Tibial artery (tissue), 4 donors: ENCODE measurements around the gene PTGER3.

Experiments used
- DNase-seq, 2 donors: peaks; one replicate each; pipeline ENCODE4 v3.0.0-alpha.2; 2019
- H3K27ac ChIP-seq, 2 donors: fragments of 200-600 bp; sonication (generic) in 1 of 2; 1 replicate in 1 of 2; 2 replicates in 1 of 2; pipeline ENCODE4 v1.5.1; 2018 to 2019; ENCODE audit warnings: mild to moderate bottlenecking in 1 of 2
- H3K27me3 ChIP-seq, 2 donors: fragments of 200-600 bp; sonication (generic) in 1 of 2; one replicate each; pipeline versions ENCODE4 v1.5.1 to v1.6.0; 2016 to 2019
- H3K36me3 ChIP-seq, 3 donors: fragments of 200-600 bp; sonication (generic) in 2 of 3; one replicate each; pipeline ENCODE4 v1.5.1; 2016 to 2019; ENCODE audit warnings: mild to moderate bottlenecking in 2 of 3
- H3K4me1 ChIP-seq, 4 donors: fragments of 200-600 bp; sonication (generic) in 2 of 4; 1 replicate in 3 of 4; 2 replicates in 1 of 4; pipeline ENCODE4 v1.5.1; 2016 to 2019
- H3K4me3 ChIP-seq, 2 donors: fragments of 200-600 bp; sonication (generic) in 1 of 2; 1 replicate in 1 of 2; 2 replicates in 1 of 2; pipeline ENCODE4 v1.5.1; 2018 to 2019; ENCODE audit warnings: mild to moderate bottlenecking in 2 of 2
- H3K9me3 ChIP-seq, 3 donors: fragments of 200-600 bp; sonication (generic) in 1 of 3; one replicate each; pipeline ENCODE4 v1.5.1; 2016 to 2019
- CTCF ChIP-seq, 2 experiments: fragments of 200-600 bp in 1 of 2; fragments of 450-650 bp in 1 of 2; IDR thresholded peaks; one replicate each; pipeline ENCODE4 v1.5.1; 2017 to 2019; ENCODE audit warnings: antibody characterized with exemption in 2 of 2, mild to moderate bottlenecking in 1 of 2, moderate library complexity in 1 of 2
- intact Hi-C: fragments of 100-400 bp; cut with DNase I; formaldehyde crosslinking; loops from one replicate; pipeline ENCODE4 v1.15.0; 2023; ENCODE audit warnings: low total_unique reads

The PTGER3 gene

GRCh38 chr1:71068325-71069240, 21.0 kb upstream of the PTGER3 start:
- DNase-seq = no peak
- Histone ChIP-seq H3K9me3 (no peaks in the 10 kb centered on the region), H3K4me1 (no peaks in the 10 kb centered on the region), H3K36me3 (peaks cover 89 to 98% (median 93%) of the 10 kb centered on the region in 3 donors), H3K27ac (no peak overlapping the region), H3K4me3 (no peak overlapping the region), H3K27me3 (no peaks in the 10 kb centered on the region)
- intact Hi-C loops = loop anchor here (10.0 kb wide), 1 partner anchor 834 kb away; no protein-coding TSS in a partner anchor
- no peak for TF ChIP-seq CTCF (IDR thresholded peaks at IDR 0.05)

GRCh38 chr1:71054791-71055190, 7.2 kb upstream of the PTGER3 start:
- H3K36me3 ChIP-seq = peaks cover 3 to 12% (median 11%) of the 10 kb centered on the region in 3 donors
- H3K4me1 ChIP-seq = no peaks in the 10 kb centered on the region
- no peak overlapping the region for H3K4me3 ChIP-seq
- H3K27me3 ChIP-seq = no peaks in the 10 kb centered on the region
- no peak for DNase-seq
- H3K9me3 ChIP-seq = no peaks in the 10 kb centered on the region
- intact Hi-C loops = loop anchor here (5.0 kb wide), 1 partner anchor 527 kb away; no protein-coding TSS in a partner anchor
- no peak for TF ChIP-seq CTCF (IDR thresholded peaks at IDR 0.05)
- no peak overlapping the region for H3K27ac ChIP-seq

- Histone ChIP-seq H3K4me3 (no peak overlapping the region), H3K4me1 (no peaks in the 10 kb centered on the region), H3K9me3 (no peaks in the 10 kb centered on the region), H3K36me3 (peaks cover 3 to 10% (median 8%) of the 10 kb centered on the region in 3 donors), H3K27me3 (no peaks in the 10 kb centered on the region), H3K27ac (no peak overlapping the region)
- intact Hi-C loops = loop anchor here (5.0 kb wide), 1 partner anchor 527 kb away; no protein-coding TSS in a partner anchor
- TF ChIP-seq CTCF (IDR thresholded peaks at IDR 0.05) = no peak
- DNase-seq = no peak
Observed at GRCh38 chr1:71054281-71054731, 6.7 kb upstream of the PTGER3 start.

GRCh38 chr1:71053758-71054157, 6.1 kb upstream of the PTGER3 start:
- no peak for TF ChIP-seq CTCF (IDR thresholded peaks at IDR 0.05)
- H3K27me3 ChIP-seq = no peaks in the 10 kb centered on the region
- H3K36me3 ChIP-seq = peaks cover 1 to 5% (median 3%) of the 10 kb centered on the region in 3 donors
- intact Hi-C loops = loop anchor here (5.0 kb wide), 1 partner anchor 526 kb away; no protein-coding TSS in a partner anchor
- no peak overlapping the region for H3K4me3 ChIP-seq
- peaks cover 0 to under 1% (median 0%) of the 10 kb centered on the region in 4 donors for H3K4me1 ChIP-seq
- no peak for DNase-seq
- H3K9me3 ChIP-seq = no peaks in the 10 kb centered on the region
- no peak overlapping the region for H3K27ac ChIP-seq

- DNase-seq = no peak
- no peaks in the 10 kb centered on the region for H3K27me3 ChIP-seq
- H3K36me3 ChIP-seq = peaks cover 0 to under 1% (median 0%) of the 10 kb centered on the region in 3 donors
- no peak overlapping the region for H3K4me3 ChIP-seq
- no peak overlapping the region for H3K27ac ChIP-seq
- intact Hi-C loops = loop anchor here (5.0 kb wide), 1 partner anchor 526 kb away; no protein-coding TSS in a partner anchor
- H3K4me1 ChIP-seq = peaks cover 0 to 6% (median 1%) of the 10 kb centered on the region in 4 donors
- no peaks in the 10 kb centered on the region for H3K9me3 ChIP-seq
- no peak for TF ChIP-seq CTCF (IDR thresholded peaks at IDR 0.05)
Observed at GRCh38 chr1:71053146-71053545, 5.5 kb upstream of the PTGER3 start.
